ENCODE results near the gene COPG2.
"Not testable (repeated sequence)": the region's sequence is repeated elsewhere in the genome, so short reads cannot be mapped to it uniquely, and the experiment has no call there.

Gene COPG2

GRCh38 chr7:130559184-130559583, 109.4 kb downstream of the COPG2 start:
- peaks cover 2% of the 10 kb centered on the region for H3K9me3 Mint-ChIP-seq
- no peak overlapping the region for H3K4me3 Mint-ChIP-seq
- ATAC-seq (no peak), DNase-seq (ENCODE audit: low spot score in 2 of 2) (no peak)
- H3K36me3 Mint-ChIP-seq = no peaks in the 10 kb centered on the region
- no peak overlapping the region for H3K27ac Mint-ChIP-seq
- no peaks in the 10 kb centered on the region for H3K4me1 Mint-ChIP-seq

- ATAC-seq (no peak), DNase-seq (ENCODE audit: low spot score in 2 of 2) (no peak)
- Mint-ChIP-seq H3K27ac (no peak overlapping the region), H3K4me3 (no peak overlapping the region), H3K36me3 (no peaks in the 10 kb centered on the region), H3K4me1 (no peaks in the 10 kb centered on the region), H3K9me3 (peaks cover 2% of the 10 kb centered on the region)
These were observed 114.1 kb downstream of the COPG2 start for GRCh38 chr7:130554481-130554880.

GRCh38 chr7:130553398-130554029, 115.0 kb downstream of the COPG2 start:
- DNase-seq (ENCODE audit: low spot score in 2 of 2) (no peak), ATAC-seq (no peak)
- peaks cover 2% of the 10 kb centered on the region for H3K9me3 Mint-ChIP-seq
- H3K36me3 Mint-ChIP-seq = no peaks in the 10 kb centered on the region
- no peak overlapping the region for H3K4me3 Mint-ChIP-seq
- no peaks in the 10 kb centered on the region for H3K4me1 Mint-ChIP-seq
- no peak overlapping the region for H3K27ac Mint-ChIP-seq

GRCh38 chr7:130544356-130544755, 124.2 kb downstream of the COPG2 start:
- H3K4me1 Mint-ChIP-seq = no peaks in the 10 kb centered on the region
- no peaks in the 10 kb centered on the region for H3K9me3 Mint-ChIP-seq
- H3K36me3 Mint-ChIP-seq = no peaks in the 10 kb centered on the region
- DNase-seq (ENCODE audit: low spot score in 2 of 2) (no peak), ATAC-seq (no peak)
- no peak overlapping the region for H3K4me3 Mint-ChIP-seq
- no peak overlapping the region for H3K27ac Mint-ChIP-seq

- H3K4me3 Mint-ChIP-seq = no peak overlapping the region
- no peak for ATAC-seq
- DNase-seq (ENCODE audit: low spot score in 2 of 2) = no peak
- no peaks in the 10 kb centered on the region for H3K4me1 Mint-ChIP-seq
- no peaks in the 10 kb centered on the region for H3K9me3 Mint-ChIP-seq
- H3K36me3 Mint-ChIP-seq = no peaks in the 10 kb centered on the region
- no peak overlapping the region for H3K27ac Mint-ChIP-seq
These were observed 125.0 kb downstream of the COPG2 start for GRCh38 chr7:130543487-130544010.

- not testable (repeated sequence) for H3K36me3 Mint-ChIP-seq; H3K4me1 Mint-ChIP-seq; H3K9me3 Mint-ChIP-seq; H3K4me3 Mint-ChIP-seq; ATAC-seq; DNase-seq (ENCODE audit: low spot score in 2 of 2); H3K27ac Mint-ChIP-seq
These were observed 126.3 kb downstream of the COPG2 start for GRCh38 chr7:130542297-130542696.

GRCh38 chr7:130541287-130541686, 127.3 kb downstream of the COPG2 start:
- not testable (repeated sequence) for H3K4me3 Mint-ChIP-seq; H3K27ac Mint-ChIP-seq; H3K9me3 Mint-ChIP-seq; ATAC-seq; DNase-seq (ENCODE audit: low spot score in 2 of 2); H3K36me3 Mint-ChIP-seq; H3K4me1 Mint-ChIP-seq

GRCh38 chr7:130537894-130538293, 130.7 kb downstream of the COPG2 start:
- H3K9me3 Mint-ChIP-seq; H3K27ac Mint-ChIP-seq; H3K36me3 Mint-ChIP-seq; ATAC-seq; H3K4me3 Mint-ChIP-seq; DNase-seq (ENCODE audit: low spot score in 2 of 2); H3K4me1 Mint-ChIP-seq: not testable (repeated sequence)

GRCh38 chr7:130529417-130529816, 139.1 kb downstream of the COPG2 start:
- DNase-seq (ENCODE audit: low spot score in 2 of 2) = no peak
- H3K27ac Mint-ChIP-seq = no peak overlapping the region
- no peaks in the 10 kb centered on the region for H3K9me3 Mint-ChIP-seq
- peaks cover 11% of the 10 kb centered on the region for H3K4me1 Mint-ChIP-seq
- ATAC-seq = no peak
- no peaks in the 10 kb centered on the region for H3K36me3 Mint-ChIP-seq
- H3K4me3 Mint-ChIP-seq = no peak overlapping the region

- peak; percentile 83 for ATAC-seq
- H3K27ac Mint-ChIP-seq; H3K4me3 Mint-ChIP-seq; DNase-seq (ENCODE audit: low spot score in 2 of 2); H3K9me3 Mint-ChIP-seq; H3K36me3 Mint-ChIP-seq: not testable (repeated sequence)
- peaks cover 11% of the 10 kb centered on the region for H3K4me1 Mint-ChIP-seq
These were observed 140.7 kb downstream of the COPG2 start for GRCh38 chr7:130527752-130528355.

GRCh38 chr7:130524628-130525027, 143.9 kb downstream of the COPG2 start:
- no peak for DNase-seq (ENCODE audit: low spot score in 2 of 2)
- no peak for ATAC-seq
- Mint-ChIP-seq H3K9me3 (no peaks in the 10 kb centered on the region), H3K36me3 (no peaks in the 10 kb centered on the region), H3K27ac (no peak overlapping the region), H3K4me1 (peaks cover 6% of the 10 kb centered on the region), H3K4me3 (no peak overlapping the region)

- not testable (repeated sequence) for H3K36me3 Mint-ChIP-seq; H3K4me1 Mint-ChIP-seq; DNase-seq (ENCODE audit: low spot score in 2 of 2); H3K27ac Mint-ChIP-seq; H3K4me3 Mint-ChIP-seq; H3K9me3 Mint-ChIP-seq
- peak; percentile 82 for ATAC-seq
These were observed 144.9 kb downstream of the COPG2 start for GRCh38 chr7:130523519-130524125.

- Mint-ChIP-seq H3K9me3 (no peaks in the 10 kb centered on the region), H3K4me3 (no peak overlapping the region), H3K27ac (no peak overlapping the region), H3K4me1 (no peaks in the 10 kb centered on the region), H3K36me3 (no peaks in the 10 kb centered on the region)
- no peak for ATAC-seq
- no peak for DNase-seq (ENCODE audit: low spot score in 2 of 2)
These were observed 147.1 kb downstream of the COPG2 start for GRCh38 chr7:130521258-130521951.

- DNase-seq (ENCODE audit: low spot score in 2 of 2) (no peak), ATAC-seq (no peak)
- Mint-ChIP-seq H3K9me3 (no peaks in the 10 kb centered on the region), H3K36me3 (no peaks in the 10 kb centered on the region), H3K4me3 (no peak overlapping the region), H3K4me1 (no peaks in the 10 kb centered on the region), H3K27ac (no peak overlapping the region)
These were observed 153.1 kb downstream of the COPG2 start for GRCh38 chr7:130515315-130516040.

- no peaks in the 10 kb centered on the region for H3K9me3 Mint-ChIP-seq
- H3K27ac Mint-ChIP-seq = no peak overlapping the region
- H3K36me3 Mint-ChIP-seq = no peaks in the 10 kb centered on the region
- no peaks in the 10 kb centered on the region for H3K4me1 Mint-ChIP-seq
- no peak for DNase-seq (ENCODE audit: low spot score in 2 of 2)
- H3K4me3 Mint-ChIP-seq = no peak overlapping the region
- ATAC-seq = no peak
These were observed 155.1 kb downstream of the COPG2 start for GRCh38 chr7:130513447-130513846.
